Tibial nerve (tissue), 3 donors: ENCODE results near the gene ZBTB20.

ENCODE experiments used
- CTCF ChIP-seq, 5 experiments: fragments of 200-600 bp in 3 of 5; fragments of 450-650 bp in 2 of 5; sonication (generic) in 3 of 5; IDR thresholded peaks; one replicate each; pipeline ENCODE4 v1.5.1; 2016 to 2019; ENCODE audit warnings: antibody characterized with exemption in 5 of 5, mild to moderate bottlenecking in 3 of 5, moderate library complexity in 2 of 5
- POLR2A ChIP-seq, 2 donors: fragments of 450-650 bp; IDR thresholded peaks; one replicate each; pipeline ENCODE4 v1.6.1; 2017; ENCODE audit warnings: antibody characterized with exemption in 2 of 2, mild to moderate bottlenecking in 2 of 2, moderate library complexity in 2 of 2

- TF ChIP-seq CTCF (IDR thresholded peaks at IDR 0.05) (no peak), POLR2A (IDR thresholded peaks at IDR 0.05) (no peak)
These were observed 33.7 kb downstream of the ZBTB20 start for GRCh38 chr3:115113367-115113766.
